ENCODE results near the gene SLAMF9.

The SLAMF9 gene

GRCh38 chr1:159970932-159971342 is 16.9 kb upstream of the SLAMF9 start:
- H3K4me3 ChIP-seq (replicated peaks; ENCODE audit: low read depth, low read length): no peak overlapping the region
- DNase-seq (ENCODE audit: low read depth): no peak
- TF ChIP-seq, protein P1, sequence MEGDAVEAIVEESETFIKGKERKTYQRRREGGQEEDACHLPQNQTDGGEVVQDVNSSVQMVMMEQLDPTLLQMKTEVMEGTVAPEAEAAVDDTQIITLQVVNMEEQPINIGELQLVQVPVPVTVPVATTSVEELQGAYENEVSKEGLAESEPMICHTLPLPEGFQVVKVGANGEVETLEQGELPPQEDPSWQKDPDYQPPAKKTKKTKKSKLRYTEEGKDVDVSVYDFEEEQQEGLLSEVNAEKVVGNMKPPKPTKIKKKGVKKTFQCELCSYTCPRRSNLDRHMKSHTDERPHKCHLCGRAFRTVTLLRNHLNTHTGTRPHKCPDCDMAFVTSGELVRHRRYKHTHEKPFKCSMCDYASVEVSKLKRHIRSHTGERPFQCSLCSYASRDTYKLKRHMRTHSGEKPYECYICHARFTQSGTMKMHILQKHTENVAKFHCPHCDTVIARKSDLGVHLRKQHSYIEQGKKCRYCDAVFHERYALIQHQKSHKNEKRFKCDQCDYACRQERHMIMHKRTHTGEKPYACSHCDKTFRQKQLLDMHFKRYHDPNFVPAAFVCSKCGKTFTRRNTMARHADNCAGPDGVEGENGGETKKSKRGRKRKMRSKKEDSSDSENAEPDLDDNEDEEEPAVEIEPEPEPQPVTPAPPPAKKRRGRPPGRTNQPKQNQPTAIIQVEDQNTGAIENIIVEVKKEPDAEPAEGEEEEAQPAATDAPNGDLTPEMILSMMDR (IDR thresholded peaks at IDR 0.05; ENCODE audit: low read length, missing control alignments): no peak

- no peak overlapping the region for H3K4me3 ChIP-seq (replicated peaks; ENCODE audit: low read depth, low read length)
- no peak for DNase-seq (ENCODE audit: low read depth)
- TF ChIP-seq, protein P1 (IDR thresholded peaks at IDR 0.05; ENCODE audit: low read length, missing control alignments): no peak
These were observed 14.9 kb upstream of the SLAMF9 start for GRCh38 chr1:159968901-159969300.

DNA sequence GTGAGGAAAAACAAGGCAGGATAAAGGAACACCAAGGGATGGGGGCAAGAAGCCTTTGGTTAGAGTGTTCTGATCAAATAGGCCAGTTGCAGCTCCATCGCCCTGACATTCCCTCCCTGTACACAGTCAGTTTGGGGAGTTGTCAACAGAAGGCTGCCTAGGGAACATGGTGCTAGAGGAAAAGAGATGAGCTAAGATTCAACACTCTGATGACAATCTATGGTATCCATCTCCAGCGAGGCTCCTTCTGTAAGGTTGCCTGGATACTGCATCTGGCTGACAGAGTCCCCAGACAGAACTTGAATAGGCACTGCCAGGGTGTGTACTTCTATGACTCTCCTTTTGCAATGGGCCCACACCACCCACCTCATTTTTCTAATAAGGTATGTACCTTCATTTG is 11.2 kb upstream of the SLAMF9 start:
- TF ChIP-seq, protein P1 (IDR thresholded peaks at IDR 0.05; ENCODE audit: low read length, missing control alignments): no peak
- no peak overlapping the region for H3K4me3 ChIP-seq (replicated peaks; ENCODE audit: low read depth, low read length)
- no peak for DNase-seq (ENCODE audit: low read depth)

GRCh38 chr1:159964144-159964543 is 10.1 kb upstream of the SLAMF9 start:
- TF ChIP-seq, protein P1 (IDR thresholded peaks at IDR 0.05; ENCODE audit: low read length, missing control alignments): no peak
- no peak for DNase-seq (ENCODE audit: low read depth)
- H3K4me3 ChIP-seq (replicated peaks; ENCODE audit: low read depth, low read length): no peak overlapping the region

- peak overlapping the region; percentile 56 for H3K4me3 ChIP-seq (replicated peaks; ENCODE audit: low read depth, low read length)
- DNase-seq (ENCODE audit: low read depth): no peak
- TF ChIP-seq, protein P1 (IDR thresholded peaks at IDR 0.05; ENCODE audit: low read length, missing control alignments): no peak
These were observed 8.1 kb upstream of the SLAMF9 start for GRCh38 chr1:159962176-159962575.

GRCh38 chr1:159961636-159962035 is 7.6 kb upstream of the SLAMF9 start:
- no peak for DNase-seq (ENCODE audit: low read depth)
- peak overlapping the region; percentile 56 for H3K4me3 ChIP-seq (replicated peaks; ENCODE audit: low read depth, low read length)
- TF ChIP-seq, protein P1 (IDR thresholded peaks at IDR 0.05; ENCODE audit: low read length, missing control alignments): no peak

DNA sequence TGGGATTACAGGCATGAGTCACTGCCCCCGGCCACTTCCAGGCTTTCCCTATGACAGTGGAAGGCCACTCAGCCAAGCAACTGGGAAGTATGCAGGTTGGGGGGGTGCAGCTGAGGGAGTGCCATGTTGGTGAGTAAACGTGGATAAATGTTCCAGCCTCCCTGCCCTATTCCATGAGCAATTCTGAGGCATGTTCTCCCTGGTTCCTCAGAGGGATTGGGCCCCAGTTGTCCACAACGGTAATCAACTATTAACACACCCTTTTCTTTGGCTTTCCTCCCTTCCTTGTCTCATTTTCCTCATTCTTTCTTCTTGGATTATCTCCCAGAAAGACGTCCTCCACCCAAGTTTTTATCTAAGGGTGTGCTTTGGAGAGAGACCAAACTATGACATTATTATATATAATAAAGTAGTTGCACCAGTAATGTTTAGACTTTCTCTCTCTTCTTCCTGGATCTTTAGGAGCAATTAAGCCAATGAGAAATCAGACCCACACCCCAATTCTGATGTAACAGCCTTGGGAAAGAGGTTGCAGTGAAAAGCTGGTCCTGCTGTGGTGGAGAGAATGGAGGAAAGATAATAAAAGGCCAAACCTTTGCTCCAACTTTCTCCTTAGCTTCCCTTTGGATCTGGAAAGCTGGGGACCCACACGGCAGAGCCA is 6.8 kb upstream of the SLAMF9 start:
- peak; percentile 90 for DNase-seq (ENCODE audit: low read depth)
- TF ChIP-seq, protein P1 (IDR thresholded peaks at IDR 0.05; ENCODE audit: low read length, missing control alignments): no peak
- H3K4me3 ChIP-seq (replicated peaks; ENCODE audit: low read depth, low read length): peak overlapping the region; percentile 56
